ENCODE results near the gene HELZ2.

The HELZ2 gene

GRCh38 chr20:63544241-63544957, 29.6 kb downstream of the HELZ2 start:
- peaks cover 16% of the 10 kb centered on the region for H3K27me3 ChIP-seq (replicated peaks)
- H3K4me3 ChIP-seq (ENCODE audit: low read depth, low read length) = no peak overlapping the region
- no peak for DNase-seq
- H3K36me3 ChIP-seq (replicated peaks) = no peaks in the 10 kb centered on the region
- in situ Hi-C loops (cut with HindIII; ENCODE audit: low pct_ligation_motif_present, low sequenced_read_pairs) = no loop called here
- H3K27ac ChIP-seq = no peak overlapping the region
- TF ChIP-seq CTCF (IDR thresholded peaks at IDR 0.05; ENCODE audit: low read depth, low read length, missing control alignments) = no peak

- DNase-seq = no peak
- H3K36me3 ChIP-seq (replicated peaks) = no peaks in the 10 kb centered on the region
- H3K27me3 ChIP-seq (replicated peaks) = peaks cover 14% of the 10 kb centered on the region
- H3K27ac ChIP-seq = no peak overlapping the region
- no peak overlapping the region for H3K4me3 ChIP-seq (ENCODE audit: low read depth, low read length)
- in situ Hi-C loops (cut with HindIII; ENCODE audit: low pct_ligation_motif_present, low sequenced_read_pairs) = no loop called here
- no peak for TF ChIP-seq CTCF (IDR thresholded peaks at IDR 0.05; ENCODE audit: low read depth, low read length, missing control alignments)
Measured at GRCh38 chr20:63543733-63544132, 30.3 kb downstream of the HELZ2 start.

GRCh38 chr20:63543131-63543530, 30.9 kb downstream of the HELZ2 start:
- Histone ChIP-seq H3K36me3 (replicated peaks) (no peaks in the 10 kb centered on the region), H3K27me3 (replicated peaks) (peaks cover 10% of the 10 kb centered on the region), H3K4me3 (ENCODE audit: low read depth, low read length) (no peak overlapping the region), H3K27ac (no peak overlapping the region)
- in situ Hi-C loops (cut with HindIII; ENCODE audit: low pct_ligation_motif_present, low sequenced_read_pairs) = no loop called here
- no peak for TF ChIP-seq CTCF (IDR thresholded peaks at IDR 0.05; ENCODE audit: low read depth, low read length, missing control alignments)
- no peak for DNase-seq

- Histone ChIP-seq H3K36me3 (replicated peaks) (no peaks in the 10 kb centered on the region), H3K27ac (no peak overlapping the region), H3K4me3 (ENCODE audit: low read depth, low read length) (no peak overlapping the region), H3K27me3 (replicated peaks) (peaks cover 7% of the 10 kb centered on the region)
- in situ Hi-C loops (cut with HindIII; ENCODE audit: low pct_ligation_motif_present, low sequenced_read_pairs) = no loop called here
- DNase-seq = no peak
- no peak for TF ChIP-seq CTCF (IDR thresholded peaks at IDR 0.05; ENCODE audit: low read depth, low read length, missing control alignments)
Measured at GRCh38 chr20:63542696-63543095, 31.3 kb downstream of the HELZ2 start.

- no peak for DNase-seq
- in situ Hi-C loops (cut with HindIII; ENCODE audit: low pct_ligation_motif_present, low sequenced_read_pairs) = no loop called here
- H3K27ac ChIP-seq = no peak overlapping the region
- no peak for TF ChIP-seq CTCF (IDR thresholded peaks at IDR 0.05; ENCODE audit: low read depth, low read length, missing control alignments)
- no peak overlapping the region for H3K4me3 ChIP-seq (ENCODE audit: low read depth, low read length)
- no peaks in the 10 kb centered on the region for H3K36me3 ChIP-seq (replicated peaks)
- H3K27me3 ChIP-seq (replicated peaks) = peaks cover 3% of the 10 kb centered on the region
Measured at GRCh38 chr20:63542031-63542559, 31.9 kb downstream of the HELZ2 start.

- DNase-seq = no peak
- H3K27me3 ChIP-seq (replicated peaks) = no peaks in the 10 kb centered on the region
- no peaks in the 10 kb centered on the region for H3K36me3 ChIP-seq (replicated peaks)
- no peak overlapping the region for H3K4me3 ChIP-seq (ENCODE audit: low read depth, low read length)
- in situ Hi-C loops (cut with HindIII; ENCODE audit: low pct_ligation_motif_present, low sequenced_read_pairs) = no loop called here
- TF ChIP-seq CTCF (IDR thresholded peaks at IDR 0.05; ENCODE audit: low read depth, low read length, missing control alignments) = no peak
- no peak overlapping the region for H3K27ac ChIP-seq
Measured at GRCh38 chr20:63541371-63541770, 32.7 kb downstream of the HELZ2 start.
